ENCODE data around the gene CTAGE1. TPM values are rescaled to one million over a fixed set of nuclear protein-coding genes. Genes with fewer than 3 reads are reported as not detected.

Gene CTAGE1
- total RNA-seq, 1 experiment from 2014 or later = not detected

GRCh38 chr18:22457524-22457923 lies 39.8 kb upstream of the CTAGE1 start:
- no peaks in the 10 kb centered on the region for H3K9me2 ChIP-seq (replicated peaks; ENCODE audit: low read length)
- H3K9me3 ChIP-seq (ENCODE audit: low read length) = no peaks in the 10 kb centered on the region
- CTCF ChIA-PET = no interaction called here
- no peaks in the 10 kb centered on the region for H3F3A ChIP-seq (ENCODE audit: low read length, unreplicated experiment)
- no peak overlapping the region for H3K4me3 ChIP-seq (ENCODE audit: low read length)
- intact Hi-C loops (cut with micrococcal nuclease) = no loop called here
- H3K27me3 ChIP-seq (ENCODE audit: low read length) = no peaks in the 10 kb centered on the region
- no peaks in the 10 kb centered on the region for H4K20me1 ChIP-seq (ENCODE audit: low read length)
- ATAC-seq = no peak
- H2AFZ ChIP-seq (ENCODE audit: low read length) = no peak overlapping the region
- no peaks in the 10 kb centered on the region for H3K4me1 ChIP-seq (ENCODE audit: insufficient read depth, low read length)
- H3K4me2 ChIP-seq (ENCODE audit: low read length) = no peak overlapping the region
- POLR2A ChIA-PET (ENCODE audit: unreplicated experiment) = no interaction called here
- H3K27ac ChIP-seq (ENCODE audit: low read length) = no peak overlapping the region
- TF ChIP-seq EZH2phosphoT487 (IDR thresholded peaks at IDR 0.05; ENCODE audit: borderline replicate concordance, low read length) (no peak), EZH2 (IDR thresholded peaks at IDR 0.05; ENCODE audit: low read length, unreplicated experiment) (no peak)
- TF ChIP-seq, protein P1, sequence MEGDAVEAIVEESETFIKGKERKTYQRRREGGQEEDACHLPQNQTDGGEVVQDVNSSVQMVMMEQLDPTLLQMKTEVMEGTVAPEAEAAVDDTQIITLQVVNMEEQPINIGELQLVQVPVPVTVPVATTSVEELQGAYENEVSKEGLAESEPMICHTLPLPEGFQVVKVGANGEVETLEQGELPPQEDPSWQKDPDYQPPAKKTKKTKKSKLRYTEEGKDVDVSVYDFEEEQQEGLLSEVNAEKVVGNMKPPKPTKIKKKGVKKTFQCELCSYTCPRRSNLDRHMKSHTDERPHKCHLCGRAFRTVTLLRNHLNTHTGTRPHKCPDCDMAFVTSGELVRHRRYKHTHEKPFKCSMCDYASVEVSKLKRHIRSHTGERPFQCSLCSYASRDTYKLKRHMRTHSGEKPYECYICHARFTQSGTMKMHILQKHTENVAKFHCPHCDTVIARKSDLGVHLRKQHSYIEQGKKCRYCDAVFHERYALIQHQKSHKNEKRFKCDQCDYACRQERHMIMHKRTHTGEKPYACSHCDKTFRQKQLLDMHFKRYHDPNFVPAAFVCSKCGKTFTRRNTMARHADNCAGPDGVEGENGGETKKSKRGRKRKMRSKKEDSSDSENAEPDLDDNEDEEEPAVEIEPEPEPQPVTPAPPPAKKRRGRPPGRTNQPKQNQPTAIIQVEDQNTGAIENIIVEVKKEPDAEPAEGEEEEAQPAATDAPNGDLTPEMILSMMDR (conservative IDR thresholded peaks at IDR 0.05; ENCODE audit: low read depth, low read length) = no peak
- H3K36me3 ChIP-seq (ENCODE audit: low read depth, low read length) = no peaks in the 10 kb centered on the region
- no peaks in the 10 kb centered on the region for H3K79me2 ChIP-seq (ENCODE audit: low read length)
- no TSS peak for BruUV-seq (replicated peaks)
- no peak for DNase-seq
- H3K9ac ChIP-seq (ENCODE audit: low read length) = no peak overlapping the region

GRCh38 chr18:22456547-22456946 lies 38.8 kb upstream of the CTAGE1 start:
- DNase-seq = no peak
- Histone ChIP-seq H3F3A (ENCODE audit: low read length, unreplicated experiment) (no peaks in the 10 kb centered on the region), H3K9me3 (ENCODE audit: low read length) (no peaks in the 10 kb centered on the region), H3K79me2 (ENCODE audit: low read length) (no peaks in the 10 kb centered on the region), H3K36me3 (ENCODE audit: low read depth, low read length) (no peaks in the 10 kb centered on the region), H3K9me2 (replicated peaks; ENCODE audit: low read length) (no peaks in the 10 kb centered on the region), H4K20me1 (ENCODE audit: low read length) (no peaks in the 10 kb centered on the region), H3K4me3 (ENCODE audit: low read length) (no peak overlapping the region), H3K9ac (ENCODE audit: low read length) (no peak overlapping the region), H2AFZ (ENCODE audit: low read length) (no peak overlapping the region), H3K4me2 (ENCODE audit: low read length) (no peak overlapping the region), H3K27ac (ENCODE audit: low read length) (no peak overlapping the region), H3K27me3 (ENCODE audit: low read length) (no peaks in the 10 kb centered on the region), H3K4me1 (ENCODE audit: insufficient read depth, low read length) (no peaks in the 10 kb centered on the region)
- no TSS peak for BruUV-seq (replicated peaks)
- no peak for TF ChIP-seq EZH2 (IDR thresholded peaks at IDR 0.05; ENCODE audit: low read length, unreplicated experiment)
- TF ChIP-seq, protein P1 (conservative IDR thresholded peaks at IDR 0.05; ENCODE audit: low read depth, low read length) = no peak
- TF ChIP-seq EZH2phosphoT487 (IDR thresholded peaks at IDR 0.05; ENCODE audit: borderline replicate concordance, low read length) = no peak
- POLR2A ChIA-PET (ENCODE audit: unreplicated experiment) = no interaction called here
- no peak for ATAC-seq
- CTCF ChIA-PET = interaction anchor here (0.6 kb wide), 1 partner anchor 80 kb away, joined by 3 read pairs; no protein-coding TSS in a partner anchor
- intact Hi-C loops (cut with micrococcal nuclease) = no loop called here

- H3K4me1 ChIP-seq (ENCODE audit: insufficient read depth, low read length) = no peaks in the 10 kb centered on the region
- H3K27ac ChIP-seq (ENCODE audit: low read length) = no peak overlapping the region
- no peaks in the 10 kb centered on the region for H3K79me2 ChIP-seq (ENCODE audit: low read length)
- no peak overlapping the region for H2AFZ ChIP-seq (ENCODE audit: low read length)
- DNase-seq = no peak
- no peak overlapping the region for H3K4me3 ChIP-seq (ENCODE audit: low read length)
- TF ChIP-seq, protein P1 (conservative IDR thresholded peaks at IDR 0.05; ENCODE audit: low read depth, low read length) = no peak
- TF ChIP-seq EZH2phosphoT487 (IDR thresholded peaks at IDR 0.05; ENCODE audit: borderline replicate concordance, low read length) (no peak), EZH2 (IDR thresholded peaks at IDR 0.05; ENCODE audit: low read length, unreplicated experiment) (no peak)
- intact Hi-C loops (cut with micrococcal nuclease) = no loop called here
- no peak overlapping the region for H3K9ac ChIP-seq (ENCODE audit: low read length)
- no peaks in the 10 kb centered on the region for H3K27me3 ChIP-seq (ENCODE audit: low read length)
- POLR2A ChIA-PET (ENCODE audit: unreplicated experiment) = no interaction called here
- no peaks in the 10 kb centered on the region for H3K9me2 ChIP-seq (replicated peaks; ENCODE audit: low read length)
- no peaks in the 10 kb centered on the region for H3F3A ChIP-seq (ENCODE audit: low read length, unreplicated experiment)
- CTCF ChIA-PET = no interaction called here
- H3K9me3 ChIP-seq (ENCODE audit: low read length) = no peaks in the 10 kb centered on the region
- H3K4me2 ChIP-seq (ENCODE audit: low read length) = no peak overlapping the region
- no peak for ATAC-seq
- no TSS peak for BruUV-seq (replicated peaks)
- no peaks in the 10 kb centered on the region for H4K20me1 ChIP-seq (ENCODE audit: low read length)
- no peaks in the 10 kb centered on the region for H3K36me3 ChIP-seq (ENCODE audit: low read depth, low read length)
Measured at GRCh38 chr18:22456116-22456480, 38.4 kb upstream of the CTAGE1 start.

All from PC-3 (cell line).